ENCODE measurements around the gene COQ7.

Gene COQ7

DNA sequence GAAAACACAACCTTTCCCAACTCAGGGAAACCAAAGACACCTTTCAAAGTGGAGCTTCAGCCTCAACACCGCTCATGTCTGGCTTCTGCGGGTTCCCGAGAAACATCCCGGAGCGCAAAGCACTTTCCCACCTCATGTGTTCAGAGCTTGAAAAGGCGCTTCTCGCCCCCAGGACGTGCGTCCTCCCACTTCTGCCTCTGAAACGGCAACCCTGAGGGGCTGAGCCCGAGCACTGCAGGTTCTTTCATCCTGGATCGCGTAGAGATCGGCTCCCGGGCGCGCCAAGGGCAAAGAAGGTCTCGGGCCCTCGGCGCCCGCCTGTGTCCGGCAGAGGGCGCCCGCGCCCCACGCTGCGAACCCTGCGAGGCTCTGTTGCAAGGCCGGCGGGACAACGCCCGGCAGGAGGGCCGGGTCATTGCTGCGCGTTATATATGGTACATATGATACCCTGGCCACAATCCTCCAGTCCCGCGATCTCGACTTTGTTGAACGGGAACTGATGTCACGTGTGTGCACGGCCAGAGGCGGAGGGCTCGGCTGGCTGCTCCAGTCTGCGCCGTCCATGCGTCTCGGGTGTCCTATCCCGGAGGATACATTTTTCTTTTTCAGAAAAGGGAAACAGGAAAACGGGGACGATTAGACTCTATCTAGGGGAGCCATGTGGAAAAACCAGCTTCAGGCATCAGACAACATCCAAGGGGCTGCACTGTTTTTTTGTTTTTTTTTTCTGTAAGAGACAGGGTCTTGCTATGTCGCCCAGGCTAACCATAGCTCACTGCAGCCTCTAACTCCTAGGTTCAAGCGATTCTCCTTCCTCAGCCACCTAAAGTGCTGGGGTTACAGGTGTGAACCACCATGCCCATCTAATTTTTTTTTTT, 19.1 kb downstream of the COQ7 start:
- peak; percentile 13 for DNase-seq

DNA sequence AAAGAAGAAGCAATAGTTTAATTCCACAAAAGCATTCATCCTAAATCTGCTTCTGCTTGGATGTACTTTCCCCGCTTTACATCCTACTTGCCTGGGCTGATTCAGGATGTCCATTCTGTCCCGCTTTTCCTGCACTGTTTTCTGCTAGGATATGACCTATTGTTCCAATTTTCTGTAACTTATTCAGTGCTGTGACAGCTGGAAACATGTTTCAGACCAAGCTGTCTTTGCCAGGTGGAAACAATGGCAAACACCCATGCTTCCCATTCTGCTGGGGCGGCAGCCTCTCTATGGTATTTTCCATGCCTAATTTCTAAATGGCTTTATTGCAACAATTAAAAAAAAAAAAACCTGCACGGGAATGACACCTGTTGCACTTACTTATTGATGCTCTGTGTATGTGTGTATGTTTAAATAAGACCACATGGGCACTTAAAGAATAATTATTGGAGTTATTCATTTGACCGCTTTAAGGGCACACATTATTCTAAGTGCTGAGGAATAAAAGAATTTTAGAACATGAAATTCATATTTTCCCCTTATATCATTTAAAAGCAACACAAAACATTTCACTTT, 21.0 kb downstream of the COQ7 start:
- no peak for DNase-seq

DNA sequence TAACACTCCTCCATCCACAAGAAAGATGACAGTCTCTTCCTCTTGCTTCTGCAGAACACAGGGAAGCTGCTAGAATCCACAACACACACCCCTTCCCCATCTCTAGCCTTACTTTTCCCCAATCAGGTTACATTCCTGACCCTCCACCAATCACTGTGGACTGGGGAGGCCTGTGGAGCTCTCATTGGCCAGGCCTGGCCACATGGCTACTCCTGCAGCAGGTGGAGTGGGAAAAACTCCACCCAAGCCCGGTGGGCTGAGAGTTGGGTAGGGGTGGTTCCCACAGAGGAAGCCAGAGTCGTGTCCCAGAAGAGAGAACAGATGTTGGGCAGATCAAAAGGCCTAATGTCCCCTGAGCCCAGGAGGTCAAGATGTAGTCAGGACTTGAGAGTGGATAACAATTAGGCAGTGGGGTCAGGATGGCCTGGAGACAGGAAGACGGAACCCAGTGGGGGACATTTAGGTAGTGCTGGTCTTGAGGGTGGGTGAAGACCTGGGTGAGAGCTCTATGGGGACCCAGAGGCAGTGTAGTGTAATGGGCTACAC, 22.1 kb downstream of the COQ7 start:
- no peak for DNase-seq

DNA sequence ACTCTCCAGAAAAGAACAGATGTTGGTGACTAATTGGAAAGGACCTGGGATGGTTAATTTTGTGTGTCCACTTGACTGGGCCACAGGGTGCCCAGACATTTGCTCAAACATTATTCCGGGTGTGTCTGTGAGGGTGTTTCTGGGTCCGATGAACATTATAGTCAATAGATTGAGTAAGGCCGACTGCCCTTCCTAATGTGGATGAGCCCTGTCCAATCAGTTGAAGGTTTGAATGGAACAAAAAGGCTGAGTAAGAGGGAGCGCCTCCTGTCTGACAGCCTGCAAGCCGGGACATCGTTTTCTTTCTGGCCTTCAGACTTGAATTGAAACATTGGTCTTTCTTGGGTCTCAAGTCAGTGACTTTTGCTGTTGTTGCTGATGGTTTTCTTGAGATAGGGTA, 23.5 kb downstream of the COQ7 start:
- DNase-seq = no peak

DNA sequence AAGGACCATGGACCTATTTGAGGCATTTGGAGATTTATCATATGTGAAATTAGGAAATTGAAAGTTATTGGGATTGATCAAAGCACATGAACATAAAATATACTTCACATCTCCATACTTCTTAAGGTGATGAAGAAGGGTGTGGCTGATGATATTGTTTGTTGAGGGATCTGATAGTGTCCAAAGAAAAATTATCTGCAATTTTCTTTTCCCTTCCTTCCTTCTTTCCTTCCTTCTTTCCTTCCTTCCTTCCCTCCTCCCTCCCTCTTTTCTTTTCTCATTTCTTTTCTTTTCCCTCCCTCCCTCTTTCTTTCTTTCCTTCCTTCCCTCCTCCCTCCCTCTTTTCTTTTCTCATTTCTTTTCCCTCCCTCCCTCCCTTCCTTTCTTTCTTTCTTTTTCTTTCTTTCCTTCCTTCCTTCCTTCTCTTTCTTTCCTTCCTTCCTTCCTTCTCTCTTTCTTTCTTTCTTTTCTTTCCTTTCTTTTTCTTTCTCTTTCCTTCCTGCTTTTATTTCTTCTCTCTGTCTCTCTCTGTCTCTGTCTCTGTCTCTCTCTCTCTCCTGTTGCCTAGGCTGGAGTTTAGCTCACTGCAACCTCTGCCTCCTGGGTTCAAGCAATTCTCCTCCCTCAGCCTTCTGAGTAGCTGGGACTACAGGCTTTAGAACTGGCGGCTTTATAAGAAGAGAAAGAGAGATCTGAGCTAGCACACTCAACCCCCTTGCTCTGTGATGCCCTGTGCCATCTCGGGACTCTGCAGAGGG, 25.4 kb downstream of the COQ7 start:
- no peak for DNase-seq

DNA sequence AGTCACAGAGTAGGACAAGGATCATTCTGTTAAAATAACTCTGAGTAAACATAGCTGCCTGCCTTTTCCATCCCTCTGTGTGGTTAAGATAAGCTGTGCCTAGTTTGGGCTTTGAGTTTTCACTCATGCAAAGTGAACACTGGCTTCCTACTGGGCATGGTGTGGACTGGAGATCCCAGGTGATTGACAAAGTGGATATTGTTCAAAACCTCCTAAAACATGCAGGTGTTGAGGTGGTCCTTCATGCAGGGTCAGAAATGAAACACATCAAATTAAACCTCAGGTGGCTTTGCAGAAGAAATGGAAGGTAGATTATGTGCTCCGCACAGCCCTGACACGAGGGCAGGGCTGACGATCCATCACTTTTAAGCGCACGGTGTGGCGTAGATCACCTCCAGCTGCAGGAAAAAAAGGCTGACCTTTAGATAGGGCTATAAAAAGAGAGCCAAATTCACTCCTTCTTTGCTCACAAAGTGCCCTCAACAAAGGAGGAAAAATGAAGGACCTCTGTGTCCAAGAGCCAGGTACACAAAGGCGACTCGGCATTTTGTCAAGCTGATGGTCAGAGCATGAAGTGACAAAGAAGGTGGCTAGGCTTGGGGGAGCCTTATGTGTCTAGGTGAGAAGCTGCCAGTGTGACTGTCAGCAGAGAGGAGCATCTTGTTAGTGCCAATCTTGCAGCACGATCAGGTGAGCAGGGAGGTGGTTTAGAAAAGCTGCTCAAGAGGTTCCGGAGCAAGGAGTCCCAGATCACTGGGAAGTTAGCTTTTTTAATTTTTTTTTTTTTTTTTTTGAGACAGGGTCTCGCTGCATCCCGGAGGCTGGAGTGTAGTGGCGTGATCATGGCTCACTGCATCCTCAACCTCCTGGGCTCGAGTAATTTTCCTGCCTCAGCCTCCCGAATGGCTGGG, 26.5 kb downstream of the COQ7 start:
- no peak for DNase-seq

DNA sequence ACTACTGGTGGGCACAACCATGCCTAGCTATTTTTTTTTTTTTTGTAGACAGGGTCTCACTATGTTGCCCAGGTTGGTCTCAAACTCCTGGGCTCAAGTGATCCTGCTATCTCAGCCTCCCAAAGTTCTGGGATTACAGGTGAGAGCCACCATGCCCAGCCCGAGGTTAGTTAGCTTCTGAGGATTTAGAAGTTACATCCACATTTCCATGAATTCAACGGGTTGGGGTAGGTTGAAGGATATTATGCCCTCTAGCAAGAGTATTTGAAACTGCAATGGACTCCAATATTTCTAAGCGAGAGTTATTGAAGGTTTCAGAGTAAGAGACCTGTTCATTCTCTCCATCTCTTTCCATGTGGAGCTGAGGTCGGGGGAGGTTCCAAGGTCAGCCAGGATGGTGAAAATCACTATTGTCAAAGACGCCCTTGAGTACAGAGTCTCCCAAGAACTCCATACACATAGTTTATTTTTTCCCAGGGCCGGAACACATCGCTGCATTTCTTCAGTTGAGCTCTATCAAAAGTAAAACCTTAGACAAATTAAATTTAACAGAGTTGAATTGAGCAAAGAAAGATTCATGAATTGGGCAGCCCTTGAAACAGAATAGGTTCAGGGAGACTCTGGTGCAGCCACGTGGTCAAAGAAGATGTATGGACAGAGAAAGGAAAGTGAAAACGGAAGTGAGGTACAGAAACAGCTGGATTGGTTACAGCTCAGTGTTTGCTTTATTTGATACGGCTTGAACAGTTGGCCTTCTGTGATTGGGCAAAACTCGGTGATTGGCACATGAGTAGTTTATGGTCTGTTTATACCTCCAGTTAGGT, 27.3 kb downstream of the COQ7 start:
- DNase-seq = no peak

DNA sequence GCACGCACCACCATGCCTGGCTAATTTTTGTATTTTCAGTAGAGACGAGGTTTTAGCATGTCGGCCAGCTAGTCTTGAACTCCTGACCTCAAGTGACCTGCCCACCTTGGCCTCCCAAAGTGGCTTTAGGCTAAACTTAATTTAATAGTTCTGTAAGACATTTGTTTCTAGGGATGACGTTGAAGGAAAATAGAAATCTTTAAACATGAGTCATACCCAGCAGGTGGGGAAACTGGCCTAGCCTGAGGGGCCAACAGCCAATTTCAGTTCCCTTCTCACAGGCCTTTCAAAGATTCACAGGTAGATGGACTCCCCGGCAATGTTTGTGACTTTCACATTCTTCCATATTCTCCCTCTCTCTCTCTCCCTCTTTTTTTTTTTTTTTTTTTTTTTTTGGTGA, 28.2 kb downstream of the COQ7 start:
- no peak for DNase-seq

DNA sequence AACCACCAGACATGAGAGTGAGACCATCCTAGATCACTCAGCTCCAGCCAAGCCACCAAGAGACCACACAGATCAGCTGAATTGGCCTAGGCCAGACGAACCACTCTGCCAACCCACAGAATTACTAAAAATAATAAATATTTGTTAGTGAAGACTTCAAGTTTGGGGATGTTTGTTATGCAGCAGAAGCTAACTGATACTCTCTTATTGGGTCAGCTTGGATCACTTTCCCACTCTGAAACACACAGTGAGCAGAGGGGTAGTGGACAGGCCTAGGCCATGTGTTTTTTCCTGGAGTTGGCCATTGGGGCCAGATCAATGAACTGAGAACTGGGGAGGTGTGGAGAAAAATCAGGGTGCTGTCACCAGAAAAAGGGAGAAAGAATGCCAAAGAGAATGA, 30.8 kb downstream of the COQ7 start:
- DNase-seq = no peak

DNA sequence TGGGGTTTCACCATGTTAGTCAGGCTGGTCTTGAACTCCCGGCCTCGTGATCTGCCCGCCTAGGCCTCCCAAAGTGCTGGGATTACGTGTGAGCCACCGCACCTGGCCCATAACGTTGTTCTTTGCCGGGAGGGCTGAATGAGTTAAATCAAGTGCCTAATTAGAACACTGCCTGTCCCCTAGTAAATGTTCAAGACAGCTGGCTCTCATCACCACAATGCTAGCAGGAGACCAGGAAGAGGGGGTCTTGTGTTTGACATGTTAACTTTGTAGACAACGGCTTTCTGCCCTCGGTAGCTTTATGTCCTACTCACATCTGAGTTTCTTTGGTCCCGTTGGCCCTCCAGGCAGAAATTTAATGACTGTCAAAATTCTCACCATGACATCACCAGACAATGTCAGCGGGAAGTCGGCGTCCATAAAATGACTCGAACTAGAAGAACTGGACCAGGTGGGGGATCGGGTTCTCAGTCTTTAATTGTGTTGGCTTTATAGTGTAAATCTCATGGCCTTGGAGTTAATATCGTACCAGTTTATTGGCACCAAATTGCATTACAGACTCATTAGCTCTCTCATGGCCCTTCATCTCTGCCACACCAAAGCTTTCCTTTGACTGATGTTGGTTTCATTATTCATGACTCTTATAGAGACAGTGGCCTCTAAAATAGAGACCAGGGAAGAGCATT, 34.9 kb downstream of the COQ7 start:
- no peak for DNase-seq

DNA sequence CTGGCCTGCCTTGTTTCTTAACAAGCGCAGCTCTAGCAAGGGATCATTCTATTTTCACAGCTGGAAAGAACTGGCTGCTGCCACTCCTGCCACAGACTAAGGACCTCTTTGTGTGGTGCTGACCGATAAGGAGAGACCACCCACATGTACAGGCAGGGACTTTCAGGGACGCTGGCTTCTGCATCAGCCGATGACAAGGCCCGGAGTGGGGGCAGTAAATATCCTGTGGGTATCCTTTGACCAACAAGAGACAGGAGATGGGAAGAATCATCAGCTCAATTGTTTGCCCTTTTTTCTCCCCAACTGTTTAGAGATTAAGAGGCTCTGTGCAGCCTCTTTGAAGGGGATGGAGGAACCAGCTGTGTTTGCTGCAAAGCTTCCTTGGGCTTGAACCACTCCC, 37.2 kb downstream of the COQ7 start:
- no peak for DNase-seq

DNA sequence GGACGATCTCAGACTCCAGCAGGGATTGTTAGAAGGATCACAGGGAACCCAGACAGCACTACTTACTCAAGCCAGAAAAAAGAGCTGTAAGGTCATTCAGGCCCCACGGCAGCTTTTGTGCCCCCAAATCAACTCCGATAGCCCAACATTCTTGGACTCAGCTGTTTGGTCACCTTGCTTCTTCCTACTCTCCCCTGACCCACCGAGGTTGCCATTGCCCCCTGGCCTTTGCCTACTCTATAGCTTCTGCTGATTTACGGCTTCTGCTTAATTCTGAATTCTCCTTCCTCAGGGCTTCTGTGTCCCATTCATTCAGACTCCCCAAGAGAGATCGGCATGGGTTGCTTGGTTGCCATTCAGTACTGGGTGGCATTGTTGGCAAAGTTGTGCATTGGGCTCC, 37.7 kb downstream of the COQ7 start:
- DNase-seq = no peak

DNA sequence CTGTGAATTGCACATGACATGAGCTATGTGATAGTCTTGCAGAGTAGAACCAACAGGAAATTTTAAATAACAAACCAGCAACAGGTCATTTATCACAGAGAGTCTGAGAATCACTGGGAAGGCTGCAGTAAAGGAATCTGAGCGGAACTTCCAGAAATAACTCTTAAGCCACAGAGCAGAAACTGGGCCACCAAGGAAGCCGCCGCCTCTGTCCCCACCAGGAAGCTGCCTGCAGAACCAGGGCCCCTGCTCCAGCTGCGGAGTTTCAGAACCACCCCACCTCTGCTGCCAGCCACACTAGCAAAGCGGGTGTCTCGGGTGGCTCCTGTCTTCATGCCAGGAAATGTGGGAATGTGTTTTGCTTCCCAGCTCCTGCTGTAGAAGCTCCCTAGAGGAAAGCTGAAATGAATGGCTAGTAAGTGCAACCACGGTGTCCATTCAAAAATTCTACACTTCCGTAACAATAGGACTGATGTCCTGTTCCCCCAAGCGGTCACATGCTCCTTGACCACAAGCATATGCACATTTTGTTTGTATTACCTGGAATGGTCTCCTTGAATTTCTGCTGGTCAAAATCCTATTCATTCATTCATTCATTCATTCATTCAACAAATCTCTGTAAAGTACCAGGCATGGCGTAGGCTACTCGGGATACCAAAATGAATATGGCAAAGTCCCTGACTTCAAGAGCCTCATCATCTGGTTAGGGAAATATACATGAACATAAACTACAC, 38.6 kb downstream of the COQ7 start:
- DNase-seq = no peak

DNA sequence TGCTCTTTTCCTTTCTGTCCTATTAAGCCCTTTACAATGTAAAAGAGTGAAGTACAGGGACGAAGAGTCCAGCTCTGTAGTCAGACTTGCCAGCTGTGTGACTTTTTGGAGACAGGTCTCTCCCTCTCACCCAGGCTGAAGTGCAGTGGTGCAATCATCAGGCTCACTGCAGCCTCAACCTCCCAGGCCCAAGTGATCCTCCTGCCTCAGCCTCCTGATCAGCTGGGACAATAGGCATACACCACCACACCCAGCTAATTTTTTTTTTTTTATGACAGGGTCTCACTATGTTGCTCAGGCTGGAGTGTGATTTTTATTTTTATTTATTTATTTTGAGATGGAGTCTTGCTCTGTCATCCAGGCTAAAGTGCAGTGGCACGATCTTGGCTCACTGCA, 39.2 kb downstream of the COQ7 start:
- no peak for DNase-seq

DNA sequence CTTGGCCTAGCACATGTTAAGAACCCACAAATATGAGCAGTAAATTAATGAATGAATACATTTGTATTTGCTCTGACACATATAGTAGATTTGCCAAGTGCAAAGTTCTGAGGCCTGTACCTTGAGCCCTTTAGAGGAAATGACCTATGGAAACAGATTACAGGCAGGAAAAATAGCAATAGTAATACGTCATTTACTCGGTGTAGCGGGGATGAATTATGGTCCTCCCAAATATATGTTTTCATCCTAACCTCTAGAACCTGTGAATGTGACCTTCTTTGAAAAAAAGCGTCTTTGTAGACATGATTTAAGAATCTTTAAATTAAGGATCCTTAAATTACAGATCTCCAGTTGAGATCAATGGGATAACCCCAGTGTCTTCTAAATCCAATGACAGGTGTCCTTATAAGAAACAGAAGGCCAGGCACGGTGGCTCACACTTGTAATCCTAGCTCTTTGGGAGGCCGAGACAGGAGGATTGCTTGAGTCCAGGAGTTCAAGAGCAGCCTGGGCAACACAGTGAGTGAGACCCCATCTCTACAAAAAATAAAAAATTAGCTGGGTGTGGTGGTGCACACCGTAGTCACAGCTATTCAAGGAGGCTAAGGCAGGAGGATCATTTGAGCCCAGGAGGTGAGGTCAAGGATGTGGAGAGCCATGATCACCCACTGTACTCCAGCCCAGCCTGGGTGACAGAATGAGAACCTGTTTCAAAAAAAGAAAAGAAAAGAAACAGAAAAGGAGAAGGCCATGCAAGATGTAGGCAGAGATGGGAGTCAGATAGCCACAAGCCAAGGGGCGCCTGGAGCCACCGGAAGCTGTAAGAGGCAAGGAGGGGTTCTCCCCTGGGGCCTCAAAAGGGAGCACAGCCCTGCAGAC, 41.2 kb downstream of the COQ7 start:
- DNase-seq = no peak

DNA sequence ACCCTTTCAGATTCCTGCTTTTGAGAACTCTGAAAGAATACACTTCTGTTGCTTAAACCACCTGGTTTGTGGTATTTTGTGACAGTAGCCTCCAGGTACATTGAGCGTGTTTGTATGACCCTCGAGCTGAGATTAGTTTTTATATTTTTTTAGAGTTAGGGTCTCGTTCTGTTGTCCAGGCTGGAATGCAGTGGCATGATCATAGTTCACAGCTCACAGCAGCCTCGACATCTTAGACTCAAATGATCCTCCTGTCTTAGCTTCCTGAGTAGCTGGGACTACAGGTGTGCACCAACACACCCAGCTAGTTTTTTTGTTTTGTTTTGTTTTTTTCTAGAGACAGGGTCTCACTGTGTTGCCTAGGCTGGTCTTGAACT, 41.9 kb downstream of the COQ7 start:
- DNase-seq = no peak

DNA sequence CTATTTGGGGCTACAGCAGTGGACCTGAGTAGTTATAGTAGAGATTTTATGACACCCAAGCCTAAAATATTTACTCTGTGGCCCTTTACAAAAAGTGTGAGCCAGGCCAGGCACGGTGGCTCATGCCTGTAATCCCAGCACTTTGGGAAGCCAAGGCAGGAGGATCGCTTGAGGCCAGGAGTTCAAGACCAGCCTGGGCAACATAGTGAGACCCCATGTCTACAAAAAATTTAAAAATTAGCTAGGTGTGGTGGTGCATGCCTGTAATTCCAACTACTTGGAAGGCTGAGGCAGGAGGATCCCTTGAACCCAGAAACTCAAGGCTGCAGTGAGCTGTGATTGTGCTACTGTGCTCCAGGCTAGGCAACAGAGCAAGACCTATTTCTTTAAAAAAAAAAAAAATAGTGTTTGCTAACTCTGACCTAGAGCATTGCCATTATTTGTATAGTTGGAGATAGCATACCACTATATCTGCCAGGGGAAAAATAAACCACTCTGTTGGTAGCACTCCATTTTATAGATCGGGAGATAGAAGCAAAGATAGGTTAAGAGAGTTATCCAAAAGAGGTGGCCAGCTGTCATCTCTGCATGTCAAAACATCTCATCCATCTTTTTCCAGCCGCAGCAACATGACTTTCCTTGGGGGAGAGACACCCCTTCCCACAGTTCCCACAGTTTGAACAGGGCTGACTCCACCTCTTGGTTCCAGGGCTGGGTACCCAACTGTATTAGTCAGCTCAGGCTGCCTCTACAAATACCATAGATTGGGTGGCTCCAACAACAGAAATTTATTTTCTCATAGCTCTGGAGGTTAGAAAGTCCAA, 43.3 kb downstream of the COQ7 start:
- DNase-seq = no peak

DNA sequence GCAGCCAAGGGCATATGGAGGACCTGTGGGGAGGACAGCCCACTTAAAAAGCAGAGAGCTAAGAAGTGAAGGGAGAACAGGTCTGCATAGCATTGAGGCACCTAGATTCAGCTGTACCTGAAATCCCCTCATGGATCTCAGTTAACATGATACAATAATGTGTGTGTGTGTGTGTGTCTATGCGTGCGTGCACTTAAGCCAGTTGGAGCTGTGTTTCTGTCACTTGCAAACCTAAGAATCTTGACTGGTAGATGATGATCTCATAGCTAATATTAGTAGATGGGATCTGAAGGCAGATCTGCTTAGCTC, 44.6 kb downstream of the COQ7 start:
- DNase-seq = no peak

Measured in NCI-H187 treated with DMSO at 0.1 percent for 48 hours (cell line).